Measurements from ENCODE around the gene DLL3.
A peak's percentile ranks its signal among the peaks of the same experiment; 100 is the strongest.

The DLL3 gene

GRCh38 chr19:39525205-39525604, 26.5 kb downstream of the DLL3 start:
- CTCF ChIA-PET: interaction anchor here (0.5 to 2.2 kb wide), 9 partner anchors 9 to 127 kb away, joined by 3 to 12 read pairs (median 4); partner anchors contain the start of gene EID2
- TF ChIP-seq ZNF624 (tag by site-specific recombination; IDR thresholded peaks at IDR 0.05) (no peak), ZFHX2 (tag by site-specific recombination; conservative IDR thresholded peaks at IDR 0.05) (no peak), ZNF660 (tag by site-specific recombination; IDR thresholded peaks at IDR 0.05) (0 out of 2 replicates have a peak, but pooled peaks have one; percentile 13)
- Histone ChIP-seq H3K9me3 (ENCODE audit: control insufficient read depth, insufficient read depth, low read depth, low read length) (no peaks in the 10 kb centered on the region; the same call in 1 of the 2 replicates), H3K36me3 (ENCODE audit: control insufficient read depth in 2 of 2, insufficient read depth in 1 of 2, low read length in 2 of 2) (peaks cover 0 to 55% of the 10 kb centered on the region in 2 experiments; a peak in 2 of 3 replicates), H3K4me3 (ENCODE audit: low read depth, low read length) (no peak overlapping the region), H3K27ac (ENCODE audit: extremely low read depth, low read depth, low read length) (no peak overlapping the region), H3K4me1 (ENCODE audit: control insufficient read depth, insufficient read depth, low read length) (no peaks in the 10 kb centered on the region)
- POLR2A ChIA-PET: interaction anchor here (1.1 to 1.2 kb wide), 2 partner anchors 89 kb away, joined by 3 to 4 read pairs; partner anchors contain the start of gene RPS16

- Histone ChIP-seq H3K36me3 (ENCODE audit: control insufficient read depth in 2 of 2, insufficient read depth in 1 of 2, low read length in 2 of 2) (peaks cover 0 to 58% of the 10 kb centered on the region in 2 experiments; a peak in 2 of 3 replicates), H3K27ac (ENCODE audit: extremely low read depth, low read depth, low read length) (peak overlapping the region; percentile 85), H3K4me1 (ENCODE audit: control insufficient read depth, insufficient read depth, low read length) (peaks cover 20% of the 10 kb centered on the region), H3K4me3 (ENCODE audit: low read depth, low read length) (peak overlapping the region; percentile 88), H3K9me3 (ENCODE audit: control insufficient read depth, insufficient read depth, low read depth, low read length) (no peaks in the 10 kb centered on the region; the same call in none of the 2 replicates)
- ChIA-PET CTCF (interaction anchor here (0.6 to 6.3 kb wide), 30 partner anchors 13 to 1236 kb away, joined by 3 to 174 read pairs (median 9); partner anchors contain the start of genes DLL3, PLEKHG2, RPS16 and TIMM50), POLR2A (interaction anchor here (0.5 to 3.6 kb wide), 13 partner anchors 10 to 141 kb away, joined by 3 to 56 read pairs (median 5); partner anchors contain the start of genes MED29, PAF1, RPS16 and SUPT5H)
- peak; percentile 61; the same call in 1 of the 2 replicates for TF ChIP-seq ZNF639 (tag by site-specific recombination; IDR thresholded peaks at IDR 0.05)
- no peak for TF ChIP-seq ZFP41 (tag by site-specific recombination; IDR thresholded peaks at IDR 0.05; ENCODE audit: borderline replicate concordance)
Observed at GRCh38 chr19:39531834-39532232, 33.1 kb downstream of the DLL3 start.

- Histone ChIP-seq H3K36me3 (ENCODE audit: control insufficient read depth in 2 of 2, insufficient read depth in 1 of 2, low read length in 2 of 2) (peaks cover 0 to 58% of the 10 kb centered on the region in 2 experiments; a peak in 2 of 3 replicates), H3K9me3 (ENCODE audit: control insufficient read depth, insufficient read depth, low read depth, low read length) (no peaks in the 10 kb centered on the region; the same call in 1 of the 2 replicates), H3K4me1 (ENCODE audit: control insufficient read depth, insufficient read depth, low read length) (peaks cover 20% of the 10 kb centered on the region), H3K27ac (ENCODE audit: extremely low read depth, low read depth, low read length) (peak within 1 kb of the TSS; percentile 85), H3K4me3 (ENCODE audit: low read depth, low read length) (peak within 1 kb of the TSS; percentile 88)
- POLR2A ChIA-PET: interaction anchor here (0.5 to 3.6 kb wide), 21 partner anchors 10 to 931 kb away, joined by 3 to 56 read pairs (median 4); partner anchors contain the start of genes MED29, PAF1, RPS16 and SUPT5H
- CTCF ChIA-PET: interaction anchor here (0.5 to 6.3 kb wide), 54 partner anchors 9 to 1235 kb away, joined by 3 to 174 read pairs (median 4); partner anchors contain the start of genes DLL3, PLEKHG2, RPS16 and TIMM50
- TF ChIP-seq ZNF548 (tag by site-specific recombination; IDR thresholded peaks at IDR 0.05) (no peak), ZNF768 (tag by site-specific recombination; IDR thresholded peaks at IDR 0.05) (peak; percentile 8; the same call in 1 of the 2 replicates), ZNF529 (tag by site-specific recombination; IDR thresholded peaks at IDR 0.05; ENCODE audit: insufficient replicate concordance) (no peak), KLF17 (tag by site-specific recombination; IDR thresholded peaks at IDR 0.05) (no peak; the same call in 1 of the 2 replicates), SCRT2 (tag by site-specific recombination; IDR thresholded peaks at IDR 0.05) (peak; percentile 100), ZSCAN18 (tag by site-specific recombination; IDR thresholded peaks at IDR 0.05) (no peak), REST (tag by site-specific recombination; IDR thresholded peaks at IDR 0.05) (peak; percentile 61), ZFP3 (tag by site-specific recombination; IDR thresholded peaks at IDR 0.05; ENCODE audit: low read depth) (no peak), ZNF660 (tag by site-specific recombination; IDR thresholded peaks at IDR 0.05) (peak; percentile 88), ZNF274 (IDR thresholded peaks at IDR 0.05; ENCODE audit: low read length) (no peak), ZNF274 (tag by site-specific recombination; IDR thresholded peaks at IDR 0.05; ENCODE audit: borderline replicate concordance) (no peak), ZNF629 (tag by site-specific recombination; IDR thresholded peaks at IDR 0.05) (peak; percentile 55; the same call in 1 of the 2 replicates), SETDB1 (IDR thresholded peaks at IDR 0.05; ENCODE audit: insufficient read length, low read length) (no peak), FEZF1 (tag by site-specific recombination; IDR thresholded peaks at IDR 0.05) (no peak), ZNF600 (tag by site-specific recombination; IDR thresholded peaks at IDR 0.05) (peak; percentile 97), ZNF48 (tag by site-specific recombination; IDR thresholded peaks at IDR 0.05) (no peak), GFI1B (tag by site-specific recombination; IDR thresholded peaks at IDR 0.05) (0 out of 2 replicates have a peak, but pooled peaks have one; percentile 3)
Observed at GRCh38 chr19:39532233-39533002, 33.7 kb downstream of the DLL3 start, which contains the start of gene EID2B. Gene EID2B (minus strand): TSS chr19:39532852. CDS start chr19:39532802, 50 bp downstream.
